Mononuclear cell (primary cell): ENCODE results near the gene P4HA2. TPM values are rescaled to one million over a fixed set of nuclear protein-coding genes. Genes with fewer than 3 reads are reported as not detected.

Source experiments
- H3K27me3 ChIP-seq: 2 replicates; pipeline ENCODE4 v1.6.0; 2011; ENCODE audit warnings: low read length, control low read depth; ENCODE audit not compliant: insufficient read depth
- H3K4me1 ChIP-seq: 2 replicates; pipeline ENCODE4 v1.5.1; 2011; ENCODE audit warnings: mild to moderate bottlenecking, low read length, control low read depth; ENCODE audit not compliant: insufficient read depth
- H3K4me3 ChIP-seq: 2 replicates; pipeline ENCODE4 v1.5.1; 2011; ENCODE audit warnings: mild to moderate bottlenecking, low read length, moderate library complexity
- H3K9me3 ChIP-seq: 2 replicates; pipeline ENCODE4 v1.5.1; 2011; ENCODE audit warnings: low read depth, mild to moderate bottlenecking, control low read depth, low read length
- total RNA-seq: library from RNA; depleted of rRNA; stranded (reverse); fragments of >200 nt; gene quantifications from one replicate; pipeline ENCODE4 v1.2.3, GENCODE V29; 2012

Gene P4HA2
- total RNA-seq, 1 donor = 0.31 TPM

- Histone ChIP-seq H3K9me3 (no peaks in the 10 kb centered on the region), H3K4me3 (no peak overlapping the region)
Measured at GRCh38 chr5:132209131-132209530, 18.5 kb downstream of the P4HA2 start.

GRCh38 chr5:132207778-132208177, 19.9 kb downstream of the P4HA2 start:
- no peaks in the 10 kb centered on the region for H3K4me1 ChIP-seq
- H3K4me3 ChIP-seq = no peak overlapping the region
- H3K27me3 ChIP-seq = no peaks in the 10 kb centered on the region

More at GRCh38 chr5:132209131-132209530, 18.5 kb downstream of the P4HA2 start:
- Histone ChIP-seq H3K4me1 (no peaks in the 10 kb centered on the region), H3K27me3 (no peaks in the 10 kb centered on the region)

GRCh38 chr5:132206782-132207181, 20.9 kb downstream of the P4HA2 start:
- H3K27me3 ChIP-seq = no peaks in the 10 kb centered on the region
- H3K4me1 ChIP-seq = no peaks in the 10 kb centered on the region
- H3K9me3 ChIP-seq = no peaks in the 10 kb centered on the region

More at GRCh38 chr5:132207778-132208177, 19.9 kb downstream of the P4HA2 start:
- no peaks in the 10 kb centered on the region for H3K9me3 ChIP-seq

GRCh38 chr5:132205385-132206125, 22.1 kb downstream of the P4HA2 start:
- no peak overlapping the region for H3K4me3 ChIP-seq
- H3K9me3 ChIP-seq = no peaks in the 10 kb centered on the region
- H3K27me3 ChIP-seq = no peaks in the 10 kb centered on the region
- no peaks in the 10 kb centered on the region for H3K4me1 ChIP-seq

More at GRCh38 chr5:132206782-132207181, 20.9 kb downstream of the P4HA2 start:
- no peak overlapping the region for H3K4me3 ChIP-seq

GRCh38 chr5:132204371-132205135, 23.1 kb downstream of the P4HA2 start:
- no peaks in the 10 kb centered on the region for H3K9me3 ChIP-seq
- H3K4me3 ChIP-seq = no peak overlapping the region
- no peaks in the 10 kb centered on the region for H3K4me1 ChIP-seq
- H3K27me3 ChIP-seq = no peaks in the 10 kb centered on the region

- Histone ChIP-seq H3K27me3 (no peaks in the 10 kb centered on the region), H3K4me3 (no peak overlapping the region), H3K9me3 (no peaks in the 10 kb centered on the region), H3K4me1 (no peaks in the 10 kb centered on the region)
Measured at GRCh38 chr5:132203916-132204315, 23.7 kb downstream of the P4HA2 start.

- no peak overlapping the region for H3K4me3 ChIP-seq
- no peaks in the 10 kb centered on the region for H3K27me3 ChIP-seq
- H3K4me1 ChIP-seq = no peaks in the 10 kb centered on the region
Measured at GRCh38 chr5:132203464-132203818, 24.2 kb downstream of the P4HA2 start.

GRCh38 chr5:132202711-132203463, 24.8 kb downstream of the P4HA2 start:
- H3K4me3 ChIP-seq = no peak overlapping the region
- no peaks in the 10 kb centered on the region for H3K4me1 ChIP-seq
- no peaks in the 10 kb centered on the region for H3K27me3 ChIP-seq
- H3K9me3 ChIP-seq = no peaks in the 10 kb centered on the region

More at GRCh38 chr5:132203464-132203818, 24.2 kb downstream of the P4HA2 start:
- no peaks in the 10 kb centered on the region for H3K9me3 ChIP-seq

GRCh38 chr5:132199116-132199680, 28.5 kb downstream of the P4HA2 start:
- H3K4me1 ChIP-seq = no peaks in the 10 kb centered on the region
- H3K27me3 ChIP-seq = no peaks in the 10 kb centered on the region
- H3K9me3 ChIP-seq = no peaks in the 10 kb centered on the region
- no peak overlapping the region for H3K4me3 ChIP-seq

- H3K4me1 ChIP-seq = no peaks in the 10 kb centered on the region
- no peak overlapping the region for H3K4me3 ChIP-seq
- no peaks in the 10 kb centered on the region for H3K27me3 ChIP-seq
- no peaks in the 10 kb centered on the region for H3K9me3 ChIP-seq
Measured at GRCh38 chr5:132198571-132198970, 29.1 kb downstream of the P4HA2 start.

GRCh38 chr5:132195727-132196126, 31.9 kb downstream of the P4HA2 start:
- Histone ChIP-seq H3K4me3 (no peak overlapping the region), H3K4me1 (no peaks in the 10 kb centered on the region), H3K27me3 (no peaks in the 10 kb centered on the region), H3K9me3 (no peaks in the 10 kb centered on the region)

- no peaks in the 10 kb centered on the region for H3K4me1 ChIP-seq
- H3K27me3 ChIP-seq = no peaks in the 10 kb centered on the region
- no peaks in the 10 kb centered on the region for H3K9me3 ChIP-seq
- no peak overlapping the region for H3K4me3 ChIP-seq
Measured at GRCh38 chr5:132193165-132193694, 34.4 kb downstream of the P4HA2 start.

GRCh38 chr5:132190161-132190817, 37.4 kb downstream of the P4HA2 start:
- no peak overlapping the region for H3K4me3 ChIP-seq
- H3K4me1 ChIP-seq = no peaks in the 10 kb centered on the region
- no peaks in the 10 kb centered on the region for H3K9me3 ChIP-seq
- H3K27me3 ChIP-seq = no peaks in the 10 kb centered on the region

- no peaks in the 10 kb centered on the region for H3K9me3 ChIP-seq
Measured at GRCh38 chr5:132184588-132184987, 43.1 kb downstream of the P4HA2 start.

More at GRCh38 chr5:132184588-132184987, 43.1 kb downstream of the P4HA2 start:
- Histone ChIP-seq H3K4me1 (no peaks in the 10 kb centered on the region), H3K27me3 (no peaks in the 10 kb centered on the region), H3K4me3 (no peak overlapping the region)
